ENCODE results near the gene NCR2.

- TF ChIP-seq BACH2 (CRISPR knock-in tag; IDR thresholded peaks at IDR 0.05; ENCODE audit: borderline replicate concordance) (no peak), GLIS3 (CRISPR knock-in tag; IDR thresholded peaks at IDR 0.05) (no peak), ARNTL (CRISPR knock-in tag; IDR thresholded peaks at IDR 0.05; ENCODE audit: borderline replicate concordance, low read depth) (no peak), ZFP3 (CRISPR knock-in tag; IDR thresholded peaks at IDR 0.05) (no peak), ISL1 (CRISPR knock-in tag; IDR thresholded peaks at IDR 0.05) (no peak), RARB (CRISPR knock-in tag; IDR thresholded peaks at IDR 0.05) (no peak), PATZ1 (CRISPR knock-in tag; IDR thresholded peaks at IDR 0.05; ENCODE audit: borderline replicate concordance) (no peak), CSDC2 (CRISPR knock-in tag; IDR thresholded peaks at IDR 0.05) (no peak)
- TF ChIP-seq, protein P1, sequence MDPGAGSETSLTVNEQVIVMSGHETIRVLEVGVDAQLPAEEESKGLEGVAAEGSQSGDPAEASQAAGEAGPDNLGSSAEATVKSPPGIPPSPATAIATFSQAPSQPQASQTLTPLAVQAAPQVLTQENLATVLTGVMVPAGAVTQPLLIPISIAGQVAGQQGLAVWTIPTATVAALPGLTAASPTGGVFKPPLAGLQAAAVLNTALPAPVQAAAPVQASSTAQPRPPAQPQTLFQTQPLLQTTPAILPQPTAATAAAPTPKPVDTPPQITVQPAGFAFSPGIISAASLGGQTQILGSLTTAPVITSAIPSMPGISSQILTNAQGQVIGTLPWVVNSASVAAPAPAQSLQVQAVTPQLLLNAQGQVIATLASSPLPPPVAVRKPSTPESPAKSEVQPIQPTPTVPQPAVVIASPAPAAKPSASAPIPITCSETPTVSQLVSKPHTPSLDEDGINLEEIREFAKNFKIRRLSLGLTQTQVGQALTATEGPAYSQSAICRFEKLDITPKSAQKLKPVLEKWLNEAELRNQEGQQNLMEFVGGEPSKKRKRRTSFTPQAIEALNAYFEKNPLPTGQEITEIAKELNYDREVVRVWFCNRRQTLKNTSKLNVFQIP (CRISPR knock-in tag; IDR thresholded peaks at IDR 0.05; ENCODE audit: borderline replicate concordance, low read depth), result no peak
Measured at GRCh38 chr6:41379306-41379705, 43.9 kb downstream of the NCR2 start.
